ENCODE data around the gene TRIM48.
"Not testable (repeated sequence)": the region's sequence is repeated elsewhere in the genome, so short reads cannot be mapped to it uniquely, and the experiment has no call there.

GRCh38 chr11:55261855-55262254, at the start of gene TRIM48:
- not testable (repeated sequence) for TF ChIP-seq CTCF, POLR2A (IDR thresholded peaks at IDR 0.05)

All from heart left ventricle (tissue), 13 donors.